Upper lobe of left lung (tissue), 6 donors: Measurements from ENCODE around the gene SMURF2. TPM values are rescaled to one million over a fixed set of nuclear protein-coding genes. Genes with fewer than 3 reads are reported as not detected.
"Not testable (repeated sequence)": the region's sequence is repeated elsewhere in the genome, so short reads cannot be mapped to it uniquely, and the experiment has no call there.

Experiments
- ATAC-seq, 2 donors: fragments of 200-7000 bp; cut with Tn5 transposase; one replicate each; pipeline ENCODE4 v1.9.1; 2022; ENCODE audit warnings: mild to moderate bottlenecking in 2 of 2, moderate library complexity in 2 of 2; ENCODE audit not compliant: low FRiP score in 2 of 2
- DNase-seq, 2 donors: peaks; one replicate each; pipeline ENCODE4 v3.0.0-alpha.2; 2019 to 2020
- H3K27ac ChIP-seq, 4 donors: fragments of 200-600 bp; sonication (generic); one replicate each; pipeline ENCODE4 v1.5.1; 2016 to 2019
- H3K27me3 ChIP-seq, 4 donors: fragments of 200-600 bp; sonication (generic); one replicate each; pipeline ENCODE4 v1.5.1; 2017 to 2019
- H3K36me3 ChIP-seq, 4 donors: fragments of 200-600 bp; sonication (generic); one replicate each; pipeline ENCODE4 v1.5.1; 2016 to 2019
- H3K4me1 ChIP-seq, 4 donors: fragments of 200-600 bp; sonication (generic); one replicate each; pipeline ENCODE4 v1.5.1; 2018 to 2019
- H3K4me3 ChIP-seq, 4 donors: fragments of 200-600 bp; sonication (generic); one replicate each; pipeline ENCODE4 v1.5.1; 2017 to 2019; ENCODE audit warnings: mild to moderate bottlenecking in 2 of 4, moderate library complexity in 1 of 4
- H3K9me3 ChIP-seq, 4 donors: fragments of 200-600 bp; sonication (generic); one replicate each; pipeline ENCODE4 v1.5.1; 2018 to 2019
- EP300 ChIP-seq, 4 donors: sonication (generic); formaldehyde crosslinking; IDR thresholded peaks; one replicate each; pipeline ENCODE4 v1.5.1; 2017; ENCODE audit warnings: antibody characterized with exemption in 4 of 4, control low read depth in 2 of 4
- POLR2A ChIP-seq, 4 donors: fragments of 450-650 bp; IDR thresholded peaks; one replicate each; pipeline ENCODE4 v1.5.1; 2016 to 2017; ENCODE audit warnings: antibody characterized with exemption in 4 of 4, mild to moderate bottlenecking in 2 of 4
- POLR2AphosphoS5 ChIP-seq, 2 donors: sonication (generic); formaldehyde crosslinking; IDR thresholded peaks; one replicate each; pipeline ENCODE4 v1.5.1; 2017; ENCODE audit warnings: antibody characterized with exemption in 2 of 2
- WGBS, 2 donors: methylation state at CpG; one replicate each; pipeline ENCODE4 v1.1.5; 2017 to 2018; 5-methylcytosine and 5-hydroxymethylcytosine counted together
- total RNA-seq, 6 donors: library from RNA; depleted of rRNA in 4 of 6; stranded (reverse); fragments of >200 nt in 4 of 6; gene quantifications; one replicate each; pipeline versions ENCODE4 v1.1.0 to v1.2.1, GENCODE V29; 2016 to 2021
- TF ChIP-seq, protein P1 (sequence below), 6 experiments: fragments of 450-650 bp in 4 of 6; fragments of 200-600 bp in 2 of 6; sonication (generic) in 2 of 6; IDR thresholded peaks; one replicate each; pipeline ENCODE4 v1.5.1; 2016 to 2019; ENCODE audit warnings: antibody characterized with exemption in 6 of 6
- donor health status: DM: no; HTN: no; CAD: no; lungs with moderate emphysema.
- donor health status: DM: no; HTN: yes; CAD: no; lungs with severe emphysema.

Gene SMURF2
- total RNA-seq, 6 donors from 2014 or later, result 24.1 to 58.2 (median 34.9) TPM

DNA sequence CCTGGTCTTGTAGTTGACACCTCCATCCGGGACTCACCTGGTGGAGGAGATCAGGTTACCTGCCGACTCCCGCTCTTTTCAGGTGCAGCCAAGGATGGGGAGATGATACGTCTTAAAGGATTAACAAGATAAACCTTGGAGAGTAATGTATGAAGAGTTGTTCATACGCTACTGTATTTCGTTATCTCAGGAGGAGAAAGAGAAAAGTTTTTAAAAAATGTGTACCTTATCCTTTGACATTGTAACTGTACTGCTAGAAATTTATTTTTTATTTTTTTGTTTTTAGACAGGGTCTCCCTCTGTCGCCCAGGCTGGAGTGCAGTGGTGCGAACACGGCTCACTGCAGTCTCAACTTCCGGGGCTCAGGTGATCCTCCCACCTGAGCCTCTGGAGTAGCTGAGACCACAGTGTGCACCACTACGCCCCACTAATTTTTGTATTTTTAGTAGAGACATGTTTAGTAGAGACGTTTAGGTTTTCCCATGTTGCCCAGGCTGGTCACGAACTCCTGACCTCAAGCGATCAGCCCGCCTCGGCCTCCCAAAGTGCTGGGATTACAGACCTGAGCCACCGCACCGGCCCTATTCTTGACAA is 764 bp upstream of the SMURF2 start:
- ATAC-seq, result peak in 1 of 2 donors; percentile 28
- no peaks in the 10 kb centered on the region for H3K9me3 ChIP-seq
- peak overlapping the region; percentile 93 to 100 (median 96) for H3K27ac ChIP-seq
- DNase-seq, result peak in 1 of 2 donors; percentile 55
- no peaks in the 10 kb centered on the region for H3K36me3 ChIP-seq
- H3K4me3 ChIP-seq, result peak overlapping the region; percentile 50 to 84 (median 78)
- TF ChIP-seq POLR2AphosphoS5 (IDR thresholded peaks at IDR 0.05) (no peak), POLR2A (IDR thresholded peaks at IDR 0.05) (no peak), EP300 (IDR thresholded peaks at IDR 0.05) (no peak)
- TF ChIP-seq, protein P1, sequence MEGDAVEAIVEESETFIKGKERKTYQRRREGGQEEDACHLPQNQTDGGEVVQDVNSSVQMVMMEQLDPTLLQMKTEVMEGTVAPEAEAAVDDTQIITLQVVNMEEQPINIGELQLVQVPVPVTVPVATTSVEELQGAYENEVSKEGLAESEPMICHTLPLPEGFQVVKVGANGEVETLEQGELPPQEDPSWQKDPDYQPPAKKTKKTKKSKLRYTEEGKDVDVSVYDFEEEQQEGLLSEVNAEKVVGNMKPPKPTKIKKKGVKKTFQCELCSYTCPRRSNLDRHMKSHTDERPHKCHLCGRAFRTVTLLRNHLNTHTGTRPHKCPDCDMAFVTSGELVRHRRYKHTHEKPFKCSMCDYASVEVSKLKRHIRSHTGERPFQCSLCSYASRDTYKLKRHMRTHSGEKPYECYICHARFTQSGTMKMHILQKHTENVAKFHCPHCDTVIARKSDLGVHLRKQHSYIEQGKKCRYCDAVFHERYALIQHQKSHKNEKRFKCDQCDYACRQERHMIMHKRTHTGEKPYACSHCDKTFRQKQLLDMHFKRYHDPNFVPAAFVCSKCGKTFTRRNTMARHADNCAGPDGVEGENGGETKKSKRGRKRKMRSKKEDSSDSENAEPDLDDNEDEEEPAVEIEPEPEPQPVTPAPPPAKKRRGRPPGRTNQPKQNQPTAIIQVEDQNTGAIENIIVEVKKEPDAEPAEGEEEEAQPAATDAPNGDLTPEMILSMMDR (IDR thresholded peaks at IDR 0.05), result no peak
- peaks cover 16 to 31% (median 25%) of the 10 kb centered on the region in 4 donors for H3K4me1 ChIP-seq
- 58 to 61% methylated on average over 18 of the region's 18 CpGs for WGBS, 2 donors
- H3K27me3 ChIP-seq, result no peaks in the 10 kb centered on the region

DNA sequence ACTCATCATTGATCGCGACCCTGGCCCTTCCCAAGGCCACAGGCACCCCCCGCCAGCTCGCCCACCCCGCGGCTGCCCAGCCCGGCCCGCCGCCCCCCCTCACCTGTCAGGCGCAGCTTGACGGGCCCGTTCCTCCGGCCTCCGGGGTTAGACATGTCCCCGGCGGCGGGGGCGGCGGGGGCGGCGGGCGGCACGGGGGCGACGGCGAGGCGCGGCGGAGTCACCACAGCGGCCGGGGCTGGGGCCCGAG is 456 bp downstream of the SMURF2 start:
- TF ChIP-seq EP300 (IDR thresholded peaks at IDR 0.05), result no peak
- no peak for TF ChIP-seq POLR2AphosphoS5 (IDR thresholded peaks at IDR 0.05)
- TF ChIP-seq, protein P1 (IDR thresholded peaks at IDR 0.05), result no peak
- TF ChIP-seq POLR2A (IDR thresholded peaks at IDR 0.05), result no peak
- peaks cover 28 to 42% (median 30%) of the 10 kb centered on the region in 4 donors for H3K4me1 ChIP-seq
- H3K9me3 ChIP-seq, result no peaks in the 10 kb centered on the region
- WGBS, 2 donors, result 3% methylated on average over 6 of the region's 32 CpGs; no CpG with 5 or more reads in 1 of the 2 donors
- H3K4me3 ChIP-seq, result peak overlapping the region; percentile 46 to 84 (median 78)
- ATAC-seq (no peak), DNase-seq (peak in 1 of 2 donors; percentile 70)
- no peaks in the 10 kb centered on the region for H3K27me3 ChIP-seq
- no peaks in the 10 kb centered on the region for H3K36me3 ChIP-seq
- peak overlapping the region; percentile 93 to 100 (median 96) for H3K27ac ChIP-seq

DNA sequence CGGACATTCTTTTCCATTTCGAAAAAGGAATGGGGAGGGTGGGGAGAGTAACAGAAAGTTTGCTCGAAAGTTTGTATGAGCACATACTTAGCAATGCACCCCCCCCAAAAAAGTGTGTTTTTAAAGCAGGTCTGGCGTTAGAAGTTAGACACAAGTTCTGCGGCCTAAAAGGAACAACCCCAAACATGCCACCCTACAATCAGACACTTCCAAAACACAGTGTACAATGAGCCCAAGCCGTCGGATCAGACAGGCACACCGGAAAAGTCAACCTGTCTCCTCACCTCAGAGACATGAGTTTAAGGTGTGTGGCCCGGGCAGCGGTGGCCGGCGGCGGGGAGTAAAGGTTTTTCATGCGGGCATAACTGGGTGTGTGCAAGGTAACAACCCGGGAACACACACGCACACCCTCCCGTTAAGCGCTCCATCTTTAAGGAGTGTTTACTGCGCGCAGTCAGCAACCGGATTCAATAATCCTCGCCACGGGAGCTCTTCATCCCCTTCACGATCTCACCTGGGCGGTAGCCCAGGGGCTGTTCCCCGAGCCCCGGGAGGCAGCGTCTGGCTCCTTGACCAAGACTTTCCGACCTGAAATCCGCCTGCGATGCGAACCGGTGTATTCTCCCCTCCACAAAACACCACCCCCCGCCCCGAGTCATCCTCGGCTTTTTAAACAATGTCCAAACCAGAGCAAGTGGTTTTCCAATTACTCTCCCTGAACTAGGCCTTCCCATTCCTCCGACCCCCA is 955 bp downstream of the SMURF2 start:
- 1% methylated on average over 23 to 35 of the region's 37 CpGs for WGBS, 2 donors
- not testable (repeated sequence) for H3K9me3 ChIP-seq, H3K27me3 ChIP-seq, H3K36me3 ChIP-seq
- DNase-seq (peak; percentile 36 to 86), ATAC-seq (peak; percentile 2 to 56)
- H3K27ac ChIP-seq, result peak overlapping the region; percentile 93 to 100 (median 96)
- H3K4me1 ChIP-seq, result peaks cover 28 to 47% (median 30%) of the 10 kb centered on the region in 4 donors
- peak in 1 of 4 donors; percentile 12 for TF ChIP-seq POLR2A (IDR thresholded peaks at IDR 0.05)
- peak overlapping the region; percentile 46 to 84 (median 78) for H3K4me3 ChIP-seq

DNA sequence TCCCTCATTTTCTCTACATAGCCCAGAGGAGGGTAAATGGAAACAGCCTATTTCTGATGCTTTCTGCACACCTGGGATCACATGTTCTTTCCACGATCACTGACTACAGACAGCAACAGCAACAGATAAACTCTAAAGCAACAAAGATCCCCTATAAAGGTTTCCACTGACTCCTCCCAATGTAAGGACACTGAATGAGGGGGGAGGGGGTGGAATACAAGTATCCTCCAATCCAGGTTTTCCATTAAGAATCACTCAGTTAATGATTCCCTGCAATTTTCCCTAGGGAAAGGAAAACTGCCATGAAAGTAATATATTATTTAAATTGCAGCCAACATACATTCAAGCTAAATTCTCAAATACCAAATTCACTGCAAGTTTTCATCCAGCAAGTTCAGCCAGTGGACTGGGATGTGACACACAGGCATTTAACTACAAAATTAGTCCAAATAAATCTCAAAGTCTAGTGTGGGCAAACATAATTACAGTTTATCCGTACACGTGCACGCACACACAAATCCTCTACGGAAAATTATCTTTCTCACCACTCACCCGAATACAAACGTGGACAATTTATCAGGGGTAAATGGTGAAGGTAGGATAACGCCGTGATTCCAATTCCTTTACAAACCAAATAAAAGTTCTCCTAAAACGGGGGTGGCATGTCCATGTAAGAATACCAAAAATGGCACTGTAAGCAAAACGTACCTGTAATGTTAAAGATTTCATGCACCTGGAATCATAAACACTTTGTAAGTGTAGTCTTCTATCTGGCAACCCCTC is 1.7 kb downstream of the SMURF2 start:
- Histone ChIP-seq H3K27ac (peak overlapping the region; percentile 93 to 100 (median 96)), H3K4me3 (peak overlapping the region; percentile 46 to 84 (median 78)), H3K4me1 (peaks cover 28 to 48% (median 30%) of the 10 kb centered on the region in 4 donors)
- not testable (repeated sequence) for H3K36me3 ChIP-seq, ATAC-seq, H3K9me3 ChIP-seq, DNase-seq, H3K27me3 ChIP-seq
- 28 to 31% methylated on average over 11 of the region's 11 CpGs for whole genome bisulfite sequencing, 2 donors

DNA sequence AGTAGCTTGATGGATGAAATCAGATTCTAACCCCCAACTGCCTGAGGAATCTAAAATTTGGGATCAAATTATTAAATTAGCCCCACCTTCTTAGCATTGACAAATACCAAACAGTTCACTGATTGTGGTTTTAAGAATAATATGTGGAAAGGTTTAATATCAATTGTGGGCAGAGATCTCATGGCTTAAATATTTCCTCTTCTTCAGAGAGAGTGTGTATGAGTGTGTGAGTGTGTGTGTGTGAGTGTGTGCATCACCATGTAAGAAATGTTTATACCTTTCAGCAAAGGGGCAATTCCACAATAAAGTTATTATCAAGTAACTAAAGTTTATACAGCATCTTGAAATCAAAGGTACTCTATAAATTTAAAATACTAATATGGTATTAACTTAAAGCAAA is 3.2 kb downstream of the SMURF2 start:
- peak overlapping the region in 3 of 4 donors; percentile 72 to 100 (median 97) for H3K27ac ChIP-seq
- TF ChIP-seq EP300 (IDR thresholded peaks at IDR 0.05) (no peak), POLR2AphosphoS5 (IDR thresholded peaks at IDR 0.05) (no peak), POLR2A (IDR thresholded peaks at IDR 0.05) (no peak)
- TF ChIP-seq, protein P1 (IDR thresholded peaks at IDR 0.05), result no peak
- no peaks in the 10 kb centered on the region for H3K36me3 ChIP-seq
- H3K4me1 ChIP-seq, result peaks cover 32 to 54% (median 35%) of the 10 kb centered on the region in 4 donors
- ATAC-seq, result no peak
- peak overlapping the region in 1 of 4 donors; percentile 77 for H3K4me3 ChIP-seq
- DNase-seq, result no peak
- H3K27me3 ChIP-seq, result no peaks in the 10 kb centered on the region
- peaks cover 0 to 3% (median 0%) of the 10 kb centered on the region in 4 donors for H3K9me3 ChIP-seq
